Panc1 (cell line): ENCODE data around the gene NLRP7. TPM values are rescaled to one million over a fixed set of nuclear protein-coding genes. Genes with fewer than 3 reads are reported as not detected.
"Not testable (repeated sequence)": the region's sequence is repeated elsewhere in the genome, so short reads cannot be mapped to it uniquely, and the experiment has no call there.

Experiments used
- ATAC-seq: fragments of 200-7000 bp; cut with Tn5 transposase; 2 replicates; pipeline ENCODE4 v1.9.1; 2020; ENCODE audit warnings: mild to moderate bottlenecking, moderate library complexity
- BruUV-seq: library from RNA; stranded (reverse); fragments of 400-500 nt; replicated peaks from 2 replicates; lab custom pipeline; 2021; lab: Mats Ljungman, UMichigan
- CTCF ChIA-PET: fragments of 300-600 bp; sonication (Branson Sonifier 250); formaldehyde crosslinking; loops from one replicate; lab custom pipeline; 2022; ENCODE audit warnings: antibody characterized with exemption; lab: Charles Lee
- POLR2A ChIA-PET: fragments of 300-600 bp; sonication (Branson Sonifier 250); formaldehyde crosslinking; loops from one replicate; lab custom pipeline; 2022; ENCODE audit warnings: antibody characterized with exemption; lab: Charles Lee
- DNase-seq: peaks from one replicate; pipeline ENCODE4 v3.0.0-alpha.2; 2010; ENCODE audit warnings: low read depth, low spot score
- H3K27ac ChIP-seq: 2 replicates; pipeline ENCODE4 v1.5.1; 2011; ENCODE audit warnings: mild to moderate bottlenecking, low read length, inconsistent platforms
- H3K27me3 ChIP-seq: fragments of 200-500 bp; sonication (Bioruptor generic); 2 replicates; pipeline ENCODE4 v1.6.0; 2014; ENCODE audit warnings: low read length, inconsistent platforms; ENCODE audit not compliant: control insufficient read depth, insufficient read depth
- H3K36me3 ChIP-seq: fragments of 200-500 bp; sonication (Bioruptor generic); 2 replicates; pipeline ENCODE4 v1.5.1; 2014; ENCODE audit warnings: inconsistent platforms, mild to moderate bottlenecking, low read length, moderate library complexity; ENCODE audit not compliant: control insufficient read depth, insufficient read depth
- H3K4me1 ChIP-seq: 2 replicates; pipeline ENCODE4 v1.5.1; 2011; ENCODE audit warnings: inconsistent platforms, mild to moderate bottlenecking, low read length, moderate library complexity; ENCODE audit not compliant: control insufficient read depth, insufficient read depth
- H3K4me3 ChIP-seq, 2 experiments: 2 replicates each; pipeline ENCODE4 v1.5.1; 2011 to 2012; ENCODE audit warnings: low read depth in 2 of 2, low read length in 2 of 2, mild to moderate bottlenecking in 2 of 2, inconsistent platforms in 1 of 2, moderate library complexity in 1 of 2
- H3K9me3 ChIP-seq: fragments of 200-500 bp; sonication (Bioruptor generic); 2 replicates; pipeline ENCODE4 v1.5.1; 2014; ENCODE audit warnings: low read depth, mild to moderate bottlenecking, inconsistent platforms, low read length, moderate library complexity; ENCODE audit not compliant: control insufficient read depth, insufficient read depth
- POLR2AphosphoS5 ChIP-seq: IDR thresholded peaks from 2 replicates; pipeline ENCODE4 v1.6.1; 2012; ENCODE audit warnings: mild to moderate bottlenecking, low read depth, low read length, moderate library complexity
- SIN3A ChIP-seq: IDR thresholded peaks from 2 replicates; pipeline ENCODE4 v1.6.1; 2012; ENCODE audit warnings: low read depth, mild to moderate bottlenecking, low read length, moderate library complexity, borderline replicate concordance; ENCODE audit not compliant: insufficient read depth
- TCF7L2 ChIP-seq: IDR thresholded peaks from 2 replicates; pipeline ENCODE4 v1.6.1; 2011; ENCODE audit warnings: mild to moderate bottlenecking, low read depth, low read length, inconsistent platforms
- in situ Hi-C: cut with HindIII; loops from 2 replicates; pipeline ENCODE4 v1.10.0; 2016; ENCODE audit warnings: low sequenced_read_pairs, low pct_unique_long_range_greater_than_20kb
- intact Hi-C: fragments of 100-400 bp; cut with micrococcal nuclease; formaldehyde crosslinking; loops from one replicate; pipeline ENCODE4 v1.10.0; 2022; ENCODE audit not compliant: unreplicated experiment
- total RNA-seq: library from RNA; stranded (reverse); gene quantifications from one replicate; pipeline ENCODE4 v1.2.1, GENCODE V29; 2021; ENCODE audit not compliant: unreplicated experiment
- TF ChIP-seq, protein P1 (sequence below), 2 experiments: IDR thresholded peaks; 2 replicates each; pipeline ENCODE4 v1.6.1; 2011 to 2012; ENCODE audit warnings: low read depth in 2 of 2, control low read depth in 1 of 2, low read length in 1 of 2, mild to moderate bottlenecking in 1 of 2, moderate library complexity in 1 of 2; ENCODE audit not compliant: insufficient read depth in 1 of 2
- TF ChIP-seq, protein P2 (sequence below): fragments of 450-650 bp; IDR thresholded peaks from 2 replicates; pipeline ENCODE4 v1.5.1; 2017; ENCODE audit warnings: mild to moderate bottlenecking

Gene NLRP7
- total RNA-seq, 1 experiment from 2014 or later: not detected

DNA sequence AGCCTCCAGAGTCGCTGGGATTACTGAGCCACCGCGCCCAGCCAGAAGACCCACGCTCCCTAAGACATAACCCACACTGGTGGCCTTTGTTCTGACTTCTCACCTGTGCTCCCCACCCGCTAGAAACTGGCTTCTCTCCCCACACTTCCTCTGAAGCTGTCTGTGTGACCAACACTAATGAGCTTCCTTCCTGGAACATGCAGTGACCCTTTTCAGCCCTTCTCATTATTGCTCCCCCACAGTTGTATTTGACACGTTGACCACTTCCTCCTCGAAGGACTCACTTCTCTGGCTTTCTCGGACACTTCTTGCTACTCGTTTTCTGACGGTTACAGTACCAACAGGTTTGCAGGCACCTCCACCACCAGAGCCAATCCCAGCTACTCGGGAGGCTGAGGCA, 30.5 kb downstream of the NLRP7 start:
- intact Hi-C loops: no loop called here
- H3K4me3 ChIP-seq: no peak overlapping the region
- in situ Hi-C loops: no loop called here
- ATAC-seq (no peak), DNase-seq (no peak)
- ChIA-PET POLR2A (interaction anchor here (0.6 to 1.1 kb wide), 2 partner anchors 36 to 38 kb away, joined by 5 read pairs; no protein-coding TSS in a partner anchor), CTCF (interaction anchor here (0.5 kb wide), 1 partner anchor 35 kb away, joined by 7 read pairs; no protein-coding TSS in a partner anchor)
- no peaks in the 10 kb centered on the region for H3K9me3 ChIP-seq
- no TSS peak for BruUV-seq
- no peaks in the 10 kb centered on the region for H3K4me1 ChIP-seq
- no peak overlapping the region for H3K27ac ChIP-seq
- TF ChIP-seq SIN3A: no peak
- TF ChIP-seq, protein P1, sequence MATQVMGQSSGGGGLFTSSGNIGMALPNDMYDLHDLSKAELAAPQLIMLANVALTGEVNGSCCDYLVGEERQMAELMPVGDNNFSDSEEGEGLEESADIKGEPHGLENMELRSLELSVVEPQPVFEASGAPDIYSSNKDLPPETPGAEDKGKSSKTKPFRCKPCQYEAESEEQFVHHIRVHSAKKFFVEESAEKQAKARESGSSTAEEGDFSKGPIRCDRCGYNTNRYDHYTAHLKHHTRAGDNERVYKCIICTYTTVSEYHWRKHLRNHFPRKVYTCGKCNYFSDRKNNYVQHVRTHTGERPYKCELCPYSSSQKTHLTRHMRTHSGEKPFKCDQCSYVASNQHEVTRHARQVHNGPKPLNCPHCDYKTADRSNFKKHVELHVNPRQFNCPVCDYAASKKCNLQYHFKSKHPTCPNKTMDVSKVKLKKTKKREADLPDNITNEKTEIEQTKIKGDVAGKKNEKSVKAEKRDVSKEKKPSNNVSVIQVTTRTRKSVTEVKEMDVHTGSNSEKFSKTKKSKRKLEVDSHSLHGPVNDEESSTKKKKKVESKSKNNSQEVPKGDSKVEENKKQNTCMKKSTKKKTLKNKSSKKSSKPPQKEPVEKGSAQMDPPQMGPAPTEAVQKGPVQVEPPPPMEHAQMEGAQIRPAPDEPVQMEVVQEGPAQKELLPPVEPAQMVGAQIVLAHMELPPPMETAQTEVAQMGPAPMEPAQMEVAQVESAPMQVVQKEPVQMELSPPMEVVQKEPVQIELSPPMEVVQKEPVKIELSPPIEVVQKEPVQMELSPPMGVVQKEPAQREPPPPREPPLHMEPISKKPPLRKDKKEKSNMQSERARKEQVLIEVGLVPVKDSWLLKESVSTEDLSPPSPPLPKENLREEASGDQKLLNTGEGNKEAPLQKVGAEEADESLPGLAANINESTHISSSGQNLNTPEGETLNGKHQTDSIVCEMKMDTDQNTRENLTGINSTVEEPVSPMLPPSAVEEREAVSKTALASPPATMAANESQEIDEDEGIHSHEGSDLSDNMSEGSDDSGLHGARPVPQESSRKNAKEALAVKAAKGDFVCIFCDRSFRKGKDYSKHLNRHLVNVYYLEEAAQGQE (IDR thresholded peaks at IDR 0.05; ENCODE audit: insufficient read depth in 1 of 2, low read depth in 2 of 2, low read length in 1 of 2): no peak
- no peak for TF ChIP-seq TCF7L2
- TF ChIP-seq, protein P2, sequence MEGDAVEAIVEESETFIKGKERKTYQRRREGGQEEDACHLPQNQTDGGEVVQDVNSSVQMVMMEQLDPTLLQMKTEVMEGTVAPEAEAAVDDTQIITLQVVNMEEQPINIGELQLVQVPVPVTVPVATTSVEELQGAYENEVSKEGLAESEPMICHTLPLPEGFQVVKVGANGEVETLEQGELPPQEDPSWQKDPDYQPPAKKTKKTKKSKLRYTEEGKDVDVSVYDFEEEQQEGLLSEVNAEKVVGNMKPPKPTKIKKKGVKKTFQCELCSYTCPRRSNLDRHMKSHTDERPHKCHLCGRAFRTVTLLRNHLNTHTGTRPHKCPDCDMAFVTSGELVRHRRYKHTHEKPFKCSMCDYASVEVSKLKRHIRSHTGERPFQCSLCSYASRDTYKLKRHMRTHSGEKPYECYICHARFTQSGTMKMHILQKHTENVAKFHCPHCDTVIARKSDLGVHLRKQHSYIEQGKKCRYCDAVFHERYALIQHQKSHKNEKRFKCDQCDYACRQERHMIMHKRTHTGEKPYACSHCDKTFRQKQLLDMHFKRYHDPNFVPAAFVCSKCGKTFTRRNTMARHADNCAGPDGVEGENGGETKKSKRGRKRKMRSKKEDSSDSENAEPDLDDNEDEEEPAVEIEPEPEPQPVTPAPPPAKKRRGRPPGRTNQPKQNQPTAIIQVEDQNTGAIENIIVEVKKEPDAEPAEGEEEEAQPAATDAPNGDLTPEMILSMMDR: no peak
- TF ChIP-seq POLR2AphosphoS5: no peak
- no peaks in the 10 kb centered on the region for H3K27me3 ChIP-seq
- H3K36me3 ChIP-seq: no peaks in the 10 kb centered on the region

DNA sequence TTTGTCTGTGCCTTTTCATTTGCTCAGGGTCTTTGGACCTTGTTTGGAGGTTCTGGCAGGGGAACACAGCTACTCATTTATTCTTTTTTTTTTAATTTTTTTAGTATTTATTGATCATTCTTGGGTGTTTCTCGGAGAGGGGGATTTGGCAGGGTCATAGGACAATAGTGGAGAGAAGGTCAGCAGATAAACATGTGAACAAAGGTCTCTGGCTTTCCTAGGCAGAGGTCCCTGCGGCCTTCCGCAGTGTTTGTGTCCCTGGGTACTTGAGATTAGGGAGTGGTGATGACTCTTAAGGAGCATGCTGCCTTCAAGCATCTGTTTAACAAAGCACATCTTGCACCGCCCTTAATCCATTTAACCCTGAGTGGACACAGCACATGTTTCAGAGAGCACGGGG, 39.4 kb downstream of the NLRP7 start:
- CTCF ChIA-PET, H3K27me3 ChIP-seq, POLR2A ChIA-PET, H3K4me1 ChIP-seq, intact Hi-C loops, ATAC-seq, H3K27ac ChIP-seq, H3K4me3 ChIP-seq, BruUV-seq, H3K9me3 ChIP-seq, in situ Hi-C loops, H3K36me3 ChIP-seq, DNase-seq: not testable (repeated sequence)

DNA sequence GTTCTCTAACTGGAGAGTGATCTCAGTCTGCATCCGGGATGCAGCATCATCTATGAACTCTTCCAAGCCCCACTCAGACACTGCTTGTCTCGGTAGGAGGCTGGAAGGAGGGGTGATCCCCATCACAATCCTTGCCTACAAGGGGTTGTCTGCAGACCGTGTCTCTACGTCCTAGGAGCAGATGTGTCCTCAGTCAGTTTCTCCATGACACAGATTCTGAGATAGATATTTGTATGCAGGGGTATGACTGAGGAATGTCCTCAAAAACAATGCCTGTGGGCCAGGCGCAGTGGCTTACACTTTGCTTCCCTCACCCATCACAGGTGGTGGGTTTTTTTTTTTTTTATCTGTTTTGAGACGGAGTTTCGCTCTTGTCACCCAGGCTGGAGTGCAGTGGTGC, 40.5 kb downstream of the NLRP7 start:
- intact Hi-C loops: no loop called here
- CTCF ChIA-PET: interaction anchor here (0.7 kb wide), 1 partner anchor 8 kb away, joined by 3 read pairs; no protein-coding TSS in a partner anchor
- in situ Hi-C loops: no loop called here
- ATAC-seq: no peak
- no peaks in the 10 kb centered on the region for H3K4me1 ChIP-seq
- TF ChIP-seq, protein P2: no peak
- TF ChIP-seq, protein P1 (IDR thresholded peaks at IDR 0.05; ENCODE audit: insufficient read depth in 1 of 2, low read depth in 2 of 2, low read length in 1 of 2): no peak
- TF ChIP-seq TCF7L2 (no peak), POLR2AphosphoS5 (no peak), SIN3A (no peak)
- no peaks in the 10 kb centered on the region for H3K36me3 ChIP-seq
- H3K27ac ChIP-seq: no peak overlapping the region
- no peak for DNase-seq
- no TSS peak for BruUV-seq
- no peaks in the 10 kb centered on the region for H3K9me3 ChIP-seq
- no peak overlapping the region for H3K4me3 ChIP-seq
- POLR2A ChIA-PET: no interaction called here
- no peaks in the 10 kb centered on the region for H3K27me3 ChIP-seq
